Measurements from ENCODE around the gene PM20D2.
A peak's percentile ranks its signal among the peaks of the same experiment; 100 is the strongest.

Gene PM20D2

GRCh38 chr6:89145091-89145955 lies 532 bp upstream of the PM20D2 start (continued):
- no peak for TF ChIP-seq ZNF121 (tag by site-specific recombination; IDR thresholded peaks at IDR 0.05)
- no peak for TF ChIP-seq ZNF791 (tag by site-specific recombination; IDR thresholded peaks at IDR 0.05)
- TF ChIP-seq ZBTB6 (tag by site-specific recombination; IDR thresholded peaks at IDR 0.05), result no peak
- TF ChIP-seq ZNF10 (tag by site-specific recombination; IDR thresholded peaks at IDR 0.05), result 0 out of 2 replicates have a peak, but pooled peaks have one; percentile 9
- peak; percentile 86 for TF ChIP-seq ZEB2 (tag by site-specific recombination; IDR thresholded peaks at IDR 0.05)
- TF ChIP-seq ZNF610 (tag by site-specific recombination; IDR thresholded peaks at IDR 0.05; ENCODE audit: borderline replicate concordance), result no peak
- TF ChIP-seq SP3 (tag by site-specific recombination; IDR thresholded peaks at IDR 0.05), result peak; percentile 44
- TF ChIP-seq ZSCAN23 (tag by site-specific recombination; IDR thresholded peaks at IDR 0.05), result no peak
- TF ChIP-seq PRDM10 (tag by site-specific recombination; IDR thresholded peaks at IDR 0.05), result peak; percentile 69
- no peak for TF ChIP-seq ZNF571 (tag by site-specific recombination; IDR thresholded peaks at IDR 0.05)
- TF ChIP-seq ZNF701 (tag by site-specific recombination; IDR thresholded peaks at IDR 0.05), result no peak
- TF ChIP-seq, protein P1, sequence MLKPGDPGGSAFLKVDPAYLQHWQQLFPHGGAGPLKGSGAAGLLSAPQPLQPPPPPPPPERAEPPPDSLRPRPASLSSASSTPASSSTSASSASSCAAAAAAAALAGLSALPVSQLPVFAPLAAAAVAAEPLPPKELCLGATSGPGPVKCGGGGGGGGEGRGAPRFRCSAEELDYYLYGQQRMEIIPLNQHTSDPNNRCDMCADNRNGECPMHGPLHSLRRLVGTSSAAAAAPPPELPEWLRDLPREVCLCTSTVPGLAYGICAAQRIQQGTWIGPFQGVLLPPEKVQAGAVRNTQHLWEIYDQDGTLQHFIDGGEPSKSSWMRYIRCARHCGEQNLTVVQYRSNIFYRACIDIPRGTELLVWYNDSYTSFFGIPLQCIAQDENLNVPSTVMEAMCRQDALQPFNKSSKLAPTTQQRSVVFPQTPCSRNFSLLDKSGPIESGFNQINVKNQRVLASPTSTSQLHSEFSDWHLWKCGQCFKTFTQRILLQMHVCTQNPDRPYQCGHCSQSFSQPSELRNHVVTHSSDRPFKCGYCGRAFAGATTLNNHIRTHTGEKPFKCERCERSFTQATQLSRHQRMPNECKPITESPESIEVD (tag by site-specific recombination; IDR thresholded peaks at IDR 0.05), result peak; percentile 45; the same call in 1 of the 2 replicates
- TF ChIP-seq RBAK (tag by site-specific recombination; IDR thresholded peaks at IDR 0.05), result no peak
- no peak for TF ChIP-seq KLF10 (tag by site-specific recombination; IDR thresholded peaks at IDR 0.05)
- peak; percentile 61; the same call in 1 of the 2 replicates for TF ChIP-seq ZNF600 (tag by site-specific recombination; IDR thresholded peaks at IDR 0.05)
- no peak for TF ChIP-seq ZNF292 (tag by site-specific recombination; IDR thresholded peaks at IDR 0.05; ENCODE audit: borderline replicate concordance, low read depth)
- TF ChIP-seq, protein P2, sequence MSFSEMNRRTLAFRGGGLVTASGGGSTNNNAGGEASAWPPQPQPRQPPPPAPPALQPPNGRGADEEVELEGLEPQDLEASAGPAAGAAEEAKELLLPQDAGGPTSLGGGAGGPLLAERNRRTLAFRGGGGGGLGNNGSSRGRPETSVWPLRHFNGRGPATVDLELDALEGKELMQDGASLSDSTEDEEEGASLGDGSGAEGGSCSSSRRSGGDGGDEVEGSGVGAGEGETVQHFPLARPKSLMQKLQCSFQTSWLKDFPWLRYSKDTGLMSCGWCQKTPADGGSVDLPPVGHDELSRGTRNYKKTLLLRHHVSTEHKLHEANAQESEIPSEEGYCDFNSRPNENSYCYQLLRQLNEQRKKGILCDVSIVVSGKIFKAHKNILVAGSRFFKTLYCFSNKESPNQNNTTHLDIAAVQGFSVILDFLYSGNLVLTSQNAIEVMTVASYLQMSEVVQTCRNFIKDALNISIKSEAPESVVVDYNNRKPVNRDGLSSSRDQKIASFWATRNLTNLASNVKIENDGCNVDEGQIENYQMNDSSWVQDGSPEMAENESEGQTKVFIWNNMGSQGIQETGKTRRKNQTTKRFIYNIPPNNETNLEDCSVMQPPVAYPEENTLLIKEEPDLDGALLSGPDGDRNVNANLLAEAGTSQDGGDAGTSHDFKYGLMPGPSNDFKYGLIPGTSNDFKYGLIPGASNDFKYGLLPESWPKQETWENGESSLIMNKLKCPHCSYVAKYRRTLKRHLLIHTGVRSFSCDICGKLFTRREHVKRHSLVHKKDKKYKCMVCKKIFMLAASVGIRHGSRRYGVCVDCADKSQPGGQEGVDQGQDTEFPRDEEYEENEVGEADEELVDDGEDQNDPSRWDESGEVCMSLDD (tag by site-specific recombination; IDR thresholded peaks at IDR 0.05), result peak; percentile 92
- TF ChIP-seq ZNF239 (tag by site-specific recombination; IDR thresholded peaks at IDR 0.05), result no peak
- TF ChIP-seq ZNF449 (tag by site-specific recombination; IDR thresholded peaks at IDR 0.05), result 0 out of 2 replicates have a peak, but pooled peaks have one; percentile 14
- TF ChIP-seq ZNF555 (tag by site-specific recombination; conservative IDR thresholded peaks at IDR 0.05), result no peak
- TF ChIP-seq ZNF223 (tag by site-specific recombination; IDR thresholded peaks at IDR 0.05), result no peak
- no peak for TF ChIP-seq YY2 (tag by site-specific recombination; IDR thresholded peaks at IDR 0.05)
- peak; percentile 87 for TF ChIP-seq ZBTB17 (tag by site-specific recombination; IDR thresholded peaks at IDR 0.05)
- TF ChIP-seq ZNF629 (tag by site-specific recombination; IDR thresholded peaks at IDR 0.05), result peak; percentile 69
- peak; percentile 67 for TF ChIP-seq ZNF335 (tag by site-specific recombination; conservative IDR thresholded peaks at IDR 0.05)
- 0 out of 2 replicates have a peak, but pooled peaks have one; percentile 22 for TF ChIP-seq PRDM1 (tag by site-specific recombination; IDR thresholded peaks at IDR 0.05)
- TF ChIP-seq ZNF530 (tag by site-specific recombination; IDR thresholded peaks at IDR 0.05; ENCODE audit: low read depth), result no peak
- TF ChIP-seq ZFP41 (tag by site-specific recombination; IDR thresholded peaks at IDR 0.05; ENCODE audit: borderline replicate concordance), result no peak
